Measurements from ENCODE around the gene IDE. TPM values are rescaled to one million over a fixed set of nuclear protein-coding genes. Genes with fewer than 3 reads are reported as not detected.

The IDE gene
- total and polyA plus RNA-seq, 2 of the 13 experiments (the other 11 are each of a cell fraction or from before 2014, with no cell fraction given): 16.1 to 52.1 TPM

- TF ChIP-seq ZNF891 (CRISPR knock-in tag; IDR thresholded peaks at IDR 0.05) (0 out of 2 replicates have a peak, but pooled peaks have one; percentile 32), CTCF (CRISPR knock-in tag; IDR thresholded peaks at IDR 0.05) (0 out of 2 replicates have a peak, but pooled peaks have one; percentile 20), ZNF737 (CRISPR knock-in tag; IDR thresholded peaks at IDR 0.05; ENCODE audit: borderline replicate concordance) (no peak), ZFP41 (CRISPR knock-in tag; IDR thresholded peaks at IDR 0.05; ENCODE audit: borderline replicate concordance) (no peak), CEBPG (CRISPR knock-in tag; IDR thresholded peaks at IDR 0.05) (peak; percentile 53), ZBTB7B (CRISPR knock-in tag; IDR thresholded peaks at IDR 0.05) (0 out of 2 replicates have a peak, but pooled peaks have one; percentile 46), MED1 (CRISPR knock-in tag; IDR thresholded peaks at IDR 0.05) (peak; percentile 85), MAFK (conservative IDR thresholded peaks at IDR 0.05 in 1 of 2, IDR thresholded peaks at IDR 0.05 in 1 of 2; ENCODE audit: low read length in 2 of 2) (no peak), RAD51 (IDR thresholded peaks at IDR 0.05; ENCODE audit: borderline replicate concordance) (no peak), SAP130 (CRISPR knock-in tag; IDR thresholded peaks at IDR 0.05; ENCODE audit: low read depth) (peak; percentile 94), NCOA1 (CRISPR knock-in tag; IDR thresholded peaks at IDR 0.05) (no peak), RFX1 (IDR thresholded peaks at IDR 0.05) (no peak), TFE3 (CRISPR knock-in tag; IDR thresholded peaks at IDR 0.05) (peak; percentile 63), ZNF414 (CRISPR knock-in tag; IDR thresholded peaks at IDR 0.05) (no peak), FOXM1 (CRISPR knock-in tag; IDR thresholded peaks at IDR 0.05) (0 out of 2 replicates have a peak, but pooled peaks have one; percentile 41), HNRNPLL (IDR thresholded peaks at IDR 0.05; ENCODE audit: low read depth, low read length, poor library complexity, severe bottlenecking) (peak; percentile 100), ZZZ3 (CRISPR knock-in tag; IDR thresholded peaks at IDR 0.05; ENCODE audit: borderline replicate concordance) (peak; percentile 78; the same call in 1 of the 2 replicates), BHLHE40 (IDR thresholded peaks at IDR 0.05; ENCODE audit: low read length) (peak; percentile 11; the same call in 1 of the 2 replicates)
- TF ChIP-seq, protein P1, sequence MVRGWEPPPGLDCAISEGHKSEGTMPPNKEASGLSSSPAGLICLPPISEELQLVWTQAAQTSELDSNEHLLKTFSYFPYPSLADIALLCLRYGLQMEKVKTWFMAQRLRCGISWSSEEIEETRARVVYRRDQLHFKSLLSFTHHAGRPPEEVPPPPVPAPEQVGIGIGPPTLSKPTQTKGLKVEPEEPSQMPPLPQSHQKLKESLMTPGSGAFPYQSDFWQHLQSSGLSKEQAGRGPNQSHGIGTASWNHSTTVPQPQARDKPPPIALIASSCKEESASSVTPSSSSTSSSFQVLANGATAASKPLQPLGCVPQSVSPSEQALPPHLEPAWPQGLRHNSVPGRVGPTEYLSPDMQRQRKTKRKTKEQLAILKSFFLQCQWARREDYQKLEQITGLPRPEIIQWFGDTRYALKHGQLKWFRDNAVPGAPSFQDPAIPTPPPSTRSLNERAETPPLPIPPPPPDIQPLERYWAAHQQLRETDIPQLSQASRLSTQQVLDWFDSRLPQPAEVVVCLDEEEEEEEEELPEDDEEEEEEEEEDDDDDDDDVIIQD (CRISPR knock-in tag; IDR thresholded peaks at IDR 0.05; ENCODE audit: low read depth): peak; percentile 54; the same call in 1 of the 2 replicates
- TF ChIP-seq, protein P2, sequence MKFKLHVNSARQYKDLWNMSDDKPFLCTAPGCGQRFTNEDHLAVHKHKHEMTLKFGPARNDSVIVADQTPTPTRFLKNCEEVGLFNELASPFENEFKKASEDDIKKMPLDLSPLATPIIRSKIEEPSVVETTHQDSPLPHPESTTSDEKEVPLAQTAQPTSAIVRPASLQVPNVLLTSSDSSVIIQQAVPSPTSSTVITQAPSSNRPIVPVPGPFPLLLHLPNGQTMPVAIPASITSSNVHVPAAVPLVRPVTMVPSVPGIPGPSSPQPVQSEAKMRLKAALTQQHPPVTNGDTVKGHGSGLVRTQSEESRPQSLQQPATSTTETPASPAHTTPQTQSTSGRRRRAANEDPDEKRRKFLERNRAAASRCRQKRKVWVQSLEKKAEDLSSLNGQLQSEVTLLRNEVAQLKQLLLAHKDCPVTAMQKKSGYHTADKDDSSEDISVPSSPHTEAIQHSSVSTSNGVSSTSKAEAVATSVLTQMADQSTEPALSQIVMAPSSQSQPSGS (CRISPR knock-in tag; IDR thresholded peaks at IDR 0.05): peak; percentile 79; the same call in 1 of the 2 replicates
Measured at GRCh38 chr10:92591550-92592022, 17.7 kb upstream of the IDE start (continued).

All from HepG2 (cell line).